Measurements from ENCODE around the gene SNED1. TPM values are rescaled to one million over a fixed set of nuclear protein-coding genes. Genes with fewer than 3 reads are reported as not detected.

Gene SNED1
- total RNA-seq, 1 experiment from 2014 or later, result 22.0 TPM

GRCh38 chr2:241080405-241081189 is 82.2 kb downstream of the SNED1 start:
- BruUV-seq (replicated peaks), result no TSS peak
- TF ChIP-seq, protein P1, sequence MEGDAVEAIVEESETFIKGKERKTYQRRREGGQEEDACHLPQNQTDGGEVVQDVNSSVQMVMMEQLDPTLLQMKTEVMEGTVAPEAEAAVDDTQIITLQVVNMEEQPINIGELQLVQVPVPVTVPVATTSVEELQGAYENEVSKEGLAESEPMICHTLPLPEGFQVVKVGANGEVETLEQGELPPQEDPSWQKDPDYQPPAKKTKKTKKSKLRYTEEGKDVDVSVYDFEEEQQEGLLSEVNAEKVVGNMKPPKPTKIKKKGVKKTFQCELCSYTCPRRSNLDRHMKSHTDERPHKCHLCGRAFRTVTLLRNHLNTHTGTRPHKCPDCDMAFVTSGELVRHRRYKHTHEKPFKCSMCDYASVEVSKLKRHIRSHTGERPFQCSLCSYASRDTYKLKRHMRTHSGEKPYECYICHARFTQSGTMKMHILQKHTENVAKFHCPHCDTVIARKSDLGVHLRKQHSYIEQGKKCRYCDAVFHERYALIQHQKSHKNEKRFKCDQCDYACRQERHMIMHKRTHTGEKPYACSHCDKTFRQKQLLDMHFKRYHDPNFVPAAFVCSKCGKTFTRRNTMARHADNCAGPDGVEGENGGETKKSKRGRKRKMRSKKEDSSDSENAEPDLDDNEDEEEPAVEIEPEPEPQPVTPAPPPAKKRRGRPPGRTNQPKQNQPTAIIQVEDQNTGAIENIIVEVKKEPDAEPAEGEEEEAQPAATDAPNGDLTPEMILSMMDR (IDR thresholded peaks at IDR 0.05; ENCODE audit: unreplicated experiment), result no peak
- intact Hi-C loops (cut with micrococcal nuclease), result no loop called here
- peaks cover 30% of the 10 kb centered on the region for H3K36me3 Mint-ChIP-seq (ENCODE audit: insufficient read depth, unreplicated experiment)
- no peaks in the 10 kb centered on the region for H3K9me3 Mint-ChIP-seq (ENCODE audit: unreplicated experiment)
- no peaks in the 10 kb centered on the region for H3K27me3 Mint-ChIP-seq (ENCODE audit: insufficient read depth, unreplicated experiment)
- no peak overlapping the region for H3K4me3 Mint-ChIP-seq (ENCODE audit: unreplicated experiment)
- DNase-seq (ENCODE audit: unreplicated experiment), result no peak
- ChIA-PET POLR2A (interaction anchor here (0.6 kb wide), 1 partner anchor 21 kb away, joined by 7 read pairs; the partner anchor contains the start of gene MTERF4), CTCF (no interaction called here)
- no peak overlapping the region for H3K27ac Mint-ChIP-seq (ENCODE audit: low read depth, unreplicated experiment)
- no peaks in the 10 kb centered on the region for H3K4me1 Mint-ChIP-seq (ENCODE audit: insufficient read depth, unreplicated experiment)

DNA sequence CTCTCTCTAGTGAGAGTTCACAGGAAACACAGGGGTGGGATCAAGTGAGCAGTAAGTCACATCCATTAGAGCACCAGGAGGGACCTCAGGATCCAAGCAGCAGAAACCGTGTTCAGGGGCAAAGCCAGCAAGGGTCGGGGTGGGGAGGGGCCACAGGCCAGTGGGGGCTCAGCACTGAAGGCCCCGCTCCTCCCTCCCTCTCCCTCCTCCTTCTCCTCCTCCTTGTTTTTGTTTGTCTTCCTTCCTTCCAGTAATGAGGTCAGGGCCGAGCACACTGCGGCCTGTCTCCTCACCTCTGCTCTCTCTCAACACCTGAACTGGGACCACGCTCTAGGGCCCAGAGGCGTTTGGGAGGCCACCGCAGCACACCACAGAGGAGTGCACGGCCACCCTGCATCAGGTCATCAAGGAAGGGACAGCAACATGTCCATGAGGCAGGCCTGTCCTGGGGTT is 82.8 kb downstream of the SNED1 start:
- TF ChIP-seq, protein P1 (IDR thresholded peaks at IDR 0.05; ENCODE audit: unreplicated experiment), result no peak
- H3K27me3 Mint-ChIP-seq (ENCODE audit: insufficient read depth, unreplicated experiment), result no peaks in the 10 kb centered on the region
- peaks cover 36% of the 10 kb centered on the region for H3K36me3 Mint-ChIP-seq (ENCODE audit: insufficient read depth, unreplicated experiment)
- H3K4me3 Mint-ChIP-seq (ENCODE audit: unreplicated experiment), result no peak overlapping the region
- intact Hi-C loops (cut with micrococcal nuclease), result no loop called here
- no TSS peak for BruUV-seq (replicated peaks)
- H3K27ac Mint-ChIP-seq (ENCODE audit: low read depth, unreplicated experiment), result no peak overlapping the region
- POLR2A ChIA-PET, result no interaction called here
- CTCF ChIA-PET, result interaction anchor here (0.6 to 0.7 kb wide), 2 partner anchors 68 to 423 kb away, joined by 3 to 4 read pairs; partner anchors contain the start of gene PASK
- no peak for DNase-seq (ENCODE audit: unreplicated experiment)
- no peaks in the 10 kb centered on the region for H3K9me3 Mint-ChIP-seq (ENCODE audit: unreplicated experiment)
- no peaks in the 10 kb centered on the region for H3K4me1 Mint-ChIP-seq (ENCODE audit: insufficient read depth, unreplicated experiment)

DNA sequence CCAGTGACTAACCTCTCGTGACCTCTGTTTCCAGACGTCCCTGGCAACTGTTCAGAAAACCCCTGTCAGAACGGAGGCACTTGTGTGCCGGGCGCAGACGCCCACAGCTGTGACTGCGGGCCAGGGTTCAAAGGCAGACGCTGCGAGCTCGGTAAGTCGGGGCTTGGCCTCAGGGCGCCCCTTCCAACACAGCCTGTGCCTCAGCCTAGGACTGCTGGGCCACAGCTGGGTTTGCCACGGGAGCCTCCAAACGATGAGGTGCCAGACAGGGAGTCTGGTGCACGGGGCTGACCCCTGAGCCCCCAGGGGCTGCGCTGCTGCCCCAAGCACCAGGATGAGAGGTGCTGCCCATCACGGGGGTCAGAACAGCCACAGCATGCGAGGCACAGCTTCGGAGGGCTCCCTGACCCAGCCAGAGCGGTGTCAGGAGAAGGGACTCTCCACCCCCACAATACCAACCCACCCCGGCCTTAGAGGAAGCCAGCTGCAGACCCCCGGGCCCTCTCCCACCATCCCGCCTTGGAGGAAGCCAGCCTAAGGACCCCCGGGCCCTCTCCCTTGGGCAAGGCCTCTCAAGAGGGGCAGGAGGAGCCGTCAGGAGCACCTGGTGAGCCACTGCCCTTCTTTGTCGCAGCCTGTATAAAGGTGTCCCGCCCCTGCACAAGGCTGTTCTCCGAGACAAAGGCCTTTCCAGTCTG is 83.4 kb downstream of the SNED1 start:
- no peak overlapping the region for H3K4me3 Mint-ChIP-seq (ENCODE audit: unreplicated experiment)
- ChIA-PET POLR2A (no interaction called here), CTCF (interaction anchor here (0.6 to 0.7 kb wide), 3 partner anchors 10 to 423 kb away, joined by 3 to 4 read pairs (median 3); partner anchors contain the start of gene PASK)
- BruUV-seq (replicated peaks), result no TSS peak
- TF ChIP-seq, protein P1 (IDR thresholded peaks at IDR 0.05; ENCODE audit: unreplicated experiment), result no peak
- H3K36me3 Mint-ChIP-seq (ENCODE audit: insufficient read depth, unreplicated experiment), result peaks cover 42% of the 10 kb centered on the region
- intact Hi-C loops (cut with micrococcal nuclease), result no loop called here
- DNase-seq (ENCODE audit: unreplicated experiment), result no peak
- H3K9me3 Mint-ChIP-seq (ENCODE audit: unreplicated experiment), result no peaks in the 10 kb centered on the region
- no peaks in the 10 kb centered on the region for H3K4me1 Mint-ChIP-seq (ENCODE audit: insufficient read depth, unreplicated experiment)
- no peak overlapping the region for H3K27ac Mint-ChIP-seq (ENCODE audit: low read depth, unreplicated experiment)
- H3K27me3 Mint-ChIP-seq (ENCODE audit: insufficient read depth, unreplicated experiment), result no peaks in the 10 kb centered on the region

- H3K4me1 Mint-ChIP-seq (ENCODE audit: insufficient read depth, unreplicated experiment), result no peaks in the 10 kb centered on the region
- H3K36me3 Mint-ChIP-seq (ENCODE audit: insufficient read depth, unreplicated experiment), result peaks cover 43% of the 10 kb centered on the region
- no peak overlapping the region for H3K4me3 Mint-ChIP-seq (ENCODE audit: unreplicated experiment)
- DNase-seq (ENCODE audit: unreplicated experiment), result no peak
- intact Hi-C loops (cut with micrococcal nuclease), result no loop called here
- BruUV-seq (replicated peaks), result no TSS peak
- TF ChIP-seq, protein P1 (IDR thresholded peaks at IDR 0.05; ENCODE audit: unreplicated experiment), result no peak
- ChIA-PET POLR2A (no interaction called here), CTCF (interaction anchor here (0.6 to 0.7 kb wide), 2 partner anchors 9 to 130 kb away, joined by 3 read pairs; no protein-coding TSS in a partner anchor)
- H3K9me3 Mint-ChIP-seq (ENCODE audit: unreplicated experiment), result no peaks in the 10 kb centered on the region
- H3K27me3 Mint-ChIP-seq (ENCODE audit: insufficient read depth, unreplicated experiment), result no peaks in the 10 kb centered on the region
- H3K27ac Mint-ChIP-seq (ENCODE audit: low read depth, unreplicated experiment), result no peak overlapping the region
Measured at GRCh38 chr2:241082341-241083090, 84.1 kb downstream of the SNED1 start.

Data from MCF 10A (cell line).